PFSK-1 (cell line): ENCODE data around the gene BABAM1.

ENCODE experiments used
- FOXP2 ChIP-seq: optimal IDR thresholded peaks from 2 replicates; pipeline ENCODE3; 2011; ENCODE audit warnings: borderline replicate concordance, control low read depth, inconsistent platforms; ENCODE audit not compliant: insufficient read depth; ENCODE audit errors: extremely low read length, extremely low read depth
- POLR2AphosphoS5 ChIP-seq: IDR thresholded peaks from 2 replicates; pipeline ENCODE4 v1.6.1; 2012; ENCODE audit warnings: low read depth, mild to moderate bottlenecking, control low read depth, low read length, moderate library complexity
- REST ChIP-seq, 2 experiments: IDR thresholded peaks; 2 replicates each; pipeline versions ENCODE4 v1.6.1 to v1.8.0; 2011 to 2012; ENCODE audit warnings: low read depth in 2 of 2, low read length in 2 of 2, control low read depth in 1 of 2, inconsistent platforms in 1 of 2, mild to moderate bottlenecking in 1 of 2, moderate library complexity in 1 of 2; ENCODE audit not compliant: insufficient read depth in 1 of 2
- SIN3A ChIP-seq: IDR thresholded peaks from 2 replicates; pipeline ENCODE4 v1.6.1; 2012; ENCODE audit warnings: mild to moderate bottlenecking, low read length, moderate library complexity, borderline replicate concordance; ENCODE audit not compliant: insufficient read depth
- TAF1 ChIP-seq: IDR thresholded peaks from 2 replicates; pipeline ENCODE4 v1.6.1; 2012; ENCODE audit warnings: low read length, control low read depth, borderline replicate concordance; ENCODE audit not compliant: insufficient read depth

- no peak for TF ChIP-seq TAF1
- TF ChIP-seq POLR2AphosphoS5: no peak
- no peak for TF ChIP-seq FOXP2
- no peak for TF ChIP-seq REST (IDR thresholded peaks at IDR 0.05; ENCODE audit: insufficient read depth in 1 of 2, low read depth in 2 of 2, low read length in 2 of 2)
- no peak for TF ChIP-seq SIN3A
Observed at GRCh38 chr19:17294051-17294891, 27.0 kb downstream of the BABAM1 start.
